Heart left ventricle (tissue), 13 donors: Measurements from ENCODE around the gene MPPED1.

Experiments
- CTCF ChIP-seq, 12 donors: fragments of 200-600 bp; sonication (generic) in 4 of 12; IDR thresholded peaks; one replicate each; pipeline versions ENCODE4 v1.5.0 to v1.8.0; 2018 to 2022; ENCODE audit warnings: antibody characterized with exemption in 12 of 12, mild to moderate bottlenecking in 5 of 12
- POLR2A ChIP-seq, 2 donors: fragments of 450-650 bp; IDR thresholded peaks; one replicate each; pipeline ENCODE4 v1.6.1; 2017; ENCODE audit warnings: antibody characterized with exemption in 2 of 2, mild to moderate bottlenecking in 2 of 2, moderate library complexity in 2 of 2
- donor health status: ischemic (EF 13 %, LVEDD 7.1; RV severe dilation, severe dysfunction).
- donor health status: DM: no; HTN: yes; CAD: no.
- donor health status: DM: no; HTN: no; CAD: no.
- donor health status: ischemic (EF 25% LVEDD 6.9; RV normal size, moderate dysfunction).
- donor health status: ischemic (EF 25% LVEDD 5.7; RV mildly dilated, moderate dysfunction).
- donor health status: ischemic (EF 35%, LVEDD 5.7; RV mildly dilated, moderate dysfunction).
- donor health status: nonischemic (EF 11% LVEDD 7.7; RV severe dilation, severe dysfunction).
- donor health status: DM: yes; HTN: yes; CAD: no.
- donor health status: PGD.
- donor health status: ischemic (EF 29% LVEDD 5.4; RV normal size, mild dysfunction).
- donor health status: nonischemic (EF 23%, LVEDD 6.1; RV moderate dilation, normal function).

GRCh38 chr22:43401233-43401632, 10.6 kb upstream of the MPPED1 start:
- TF ChIP-seq CTCF (IDR thresholded peaks at IDR 0.05) (no peak), POLR2A (IDR thresholded peaks at IDR 0.05) (no peak)
